GM12864 (cell line): ENCODE data around the gene GNAT1.

Experiments used
- DNase-seq: peaks from one replicate; pipeline ENCODE4 v3.0.0-alpha.2; 2011; ENCODE audit warnings: low read depth
- H3K4me3 ChIP-seq: 2 replicates; pipeline ENCODE4 v1.5.1; 2011; ENCODE audit warnings: mild to moderate bottlenecking, low read depth, low read length, control low read depth
- CTCF ChIP-seq: IDR thresholded peaks from 2 replicates; pipeline ENCODE4 v1.5.1; 2011; ENCODE audit warnings: low read depth, mild to moderate bottlenecking, moderate library complexity, low read length, control low read depth, inconsistent platforms; ENCODE audit errors: missing control alignments

The GNAT1 gene

DNA sequence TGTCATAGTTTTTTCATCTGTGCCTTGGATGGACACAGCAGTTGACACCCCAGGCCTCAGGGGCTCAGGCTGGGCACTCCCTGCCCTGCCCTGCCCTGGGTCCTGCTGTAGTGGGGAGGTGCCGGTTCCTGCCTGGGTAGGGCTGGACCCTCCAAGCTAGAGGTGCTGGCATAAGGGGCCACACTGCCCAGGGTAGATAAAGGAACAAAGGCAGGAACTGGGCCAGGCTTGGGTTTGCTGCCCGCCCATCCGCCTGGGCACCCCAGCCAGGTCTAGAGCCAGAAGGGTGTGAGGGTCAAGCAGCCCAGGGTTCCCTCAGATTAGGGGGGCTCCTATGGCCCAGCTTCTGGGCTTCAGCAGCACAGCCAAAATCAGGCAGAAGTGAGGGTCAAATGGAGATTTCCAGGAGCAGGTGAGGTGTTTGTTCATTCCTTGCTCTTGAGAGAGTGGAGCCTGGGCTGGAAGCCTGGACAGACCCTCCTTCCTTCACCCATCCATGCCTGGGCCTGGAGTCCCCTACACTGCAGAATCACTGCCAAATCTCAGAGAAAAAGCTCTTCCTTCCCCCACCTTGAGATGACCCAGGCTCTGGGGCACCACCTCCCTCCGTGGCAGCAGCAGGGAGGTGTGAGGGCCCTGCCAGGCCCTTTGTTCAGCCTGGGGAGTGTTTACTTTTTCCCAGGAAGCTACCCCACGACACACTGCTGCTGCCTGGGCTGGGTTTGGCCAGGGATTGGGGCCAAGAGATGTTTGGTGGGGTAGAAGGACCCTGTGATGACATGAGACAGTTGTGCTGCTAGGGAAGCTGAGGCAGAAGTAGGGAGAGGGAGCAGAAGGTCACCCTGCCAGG is 29.2 kb upstream of the GNAT1 start:
- TF ChIP-seq CTCF = no peak
- H3K4me3 ChIP-seq = no peak overlapping the region
- no peak for DNase-seq

- no peak for TF ChIP-seq CTCF
- DNase-seq = no peak
- no peak overlapping the region for H3K4me3 ChIP-seq
Observed at GRCh38 chr3:50163572-50164455, 27.6 kb upstream of the GNAT1 start.

- no peak overlapping the region for H3K4me3 ChIP-seq
- TF ChIP-seq CTCF = no peak
- no peak for DNase-seq
Observed at GRCh38 chr3:50164481-50164880, 26.9 kb upstream of the GNAT1 start.

GRCh38 chr3:50164984-50165909 is 26.2 kb upstream of the GNAT1 start:
- no peak for DNase-seq
- no peak overlapping the region for H3K4me3 ChIP-seq
- TF ChIP-seq CTCF = no peak

- no peak for DNase-seq
- H3K4me3 ChIP-seq = no peak overlapping the region
- no peak for TF ChIP-seq CTCF
Observed at GRCh38 chr3:50165910-50166538, 25.4 kb upstream of the GNAT1 start.

DNA sequence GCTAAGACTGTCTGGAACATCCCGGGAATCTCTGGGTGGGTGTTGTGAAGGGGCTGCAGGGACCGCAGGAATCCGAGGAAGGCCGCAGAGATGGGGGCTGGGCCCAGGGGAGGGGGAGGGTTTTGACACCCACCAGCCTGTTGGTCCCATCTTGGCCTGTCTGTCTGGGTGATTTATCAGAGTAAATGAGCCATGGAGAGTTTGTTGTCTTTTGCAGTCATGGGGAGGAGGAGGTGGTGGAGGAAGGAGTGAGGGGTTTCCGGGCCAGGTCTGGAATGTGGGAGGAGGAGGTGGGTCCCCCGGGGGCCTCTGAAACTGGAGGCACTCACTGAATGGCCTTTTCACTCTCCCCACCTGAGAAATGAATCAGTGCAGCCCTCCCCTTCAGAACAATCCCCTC is 24.8 kb upstream of the GNAT1 start:
- no peak overlapping the region for H3K4me3 ChIP-seq
- no peak for DNase-seq
- TF ChIP-seq CTCF = no peak
